GM12875 (cell line): ENCODE results near the gene TPRKB.

Experiments used
- H3K4me3 ChIP-seq: one replicate; pipeline ENCODE4 v1.5.1; 2011; ENCODE audit warnings: low read depth, low read length, control low read depth
- TF ChIP-seq, protein P1 (sequence below): IDR thresholded peaks from 2 replicates; pipeline ENCODE4 v1.5.1; 2011; ENCODE audit warnings: low read depth, mild to moderate bottlenecking, control low read depth, inconsistent platforms, low read length, moderate library complexity, borderline replicate concordance; ENCODE audit not compliant: insufficient read depth

Gene TPRKB

GRCh38 chr2:73717251-73717606 is 19.9 kb downstream of the TPRKB start:
- TF ChIP-seq, protein P1, sequence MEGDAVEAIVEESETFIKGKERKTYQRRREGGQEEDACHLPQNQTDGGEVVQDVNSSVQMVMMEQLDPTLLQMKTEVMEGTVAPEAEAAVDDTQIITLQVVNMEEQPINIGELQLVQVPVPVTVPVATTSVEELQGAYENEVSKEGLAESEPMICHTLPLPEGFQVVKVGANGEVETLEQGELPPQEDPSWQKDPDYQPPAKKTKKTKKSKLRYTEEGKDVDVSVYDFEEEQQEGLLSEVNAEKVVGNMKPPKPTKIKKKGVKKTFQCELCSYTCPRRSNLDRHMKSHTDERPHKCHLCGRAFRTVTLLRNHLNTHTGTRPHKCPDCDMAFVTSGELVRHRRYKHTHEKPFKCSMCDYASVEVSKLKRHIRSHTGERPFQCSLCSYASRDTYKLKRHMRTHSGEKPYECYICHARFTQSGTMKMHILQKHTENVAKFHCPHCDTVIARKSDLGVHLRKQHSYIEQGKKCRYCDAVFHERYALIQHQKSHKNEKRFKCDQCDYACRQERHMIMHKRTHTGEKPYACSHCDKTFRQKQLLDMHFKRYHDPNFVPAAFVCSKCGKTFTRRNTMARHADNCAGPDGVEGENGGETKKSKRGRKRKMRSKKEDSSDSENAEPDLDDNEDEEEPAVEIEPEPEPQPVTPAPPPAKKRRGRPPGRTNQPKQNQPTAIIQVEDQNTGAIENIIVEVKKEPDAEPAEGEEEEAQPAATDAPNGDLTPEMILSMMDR, result no peak
- no peak overlapping the region for H3K4me3 ChIP-seq

- H3K4me3 ChIP-seq, result no peak overlapping the region
- TF ChIP-seq, protein P1, result no peak
These were observed 20.4 kb downstream of the TPRKB start for GRCh38 chr2:73716543-73717250.

GRCh38 chr2:73714091-73714490 is 23.1 kb downstream of the TPRKB start:
- TF ChIP-seq, protein P1, result no peak

GRCh38 chr2:73708527-73708926 is 28.6 kb downstream of the TPRKB start:
- no peak overlapping the region for H3K4me3 ChIP-seq
- TF ChIP-seq, protein P1, result no peak

More at GRCh38 chr2:73714091-73714490, 23.1 kb downstream of the TPRKB start:
- no peak overlapping the region for H3K4me3 ChIP-seq

- no peak overlapping the region for H3K4me3 ChIP-seq
- TF ChIP-seq, protein P1, result no peak
These were observed 29.5 kb downstream of the TPRKB start for GRCh38 chr2:73707636-73708035.

DNA sequence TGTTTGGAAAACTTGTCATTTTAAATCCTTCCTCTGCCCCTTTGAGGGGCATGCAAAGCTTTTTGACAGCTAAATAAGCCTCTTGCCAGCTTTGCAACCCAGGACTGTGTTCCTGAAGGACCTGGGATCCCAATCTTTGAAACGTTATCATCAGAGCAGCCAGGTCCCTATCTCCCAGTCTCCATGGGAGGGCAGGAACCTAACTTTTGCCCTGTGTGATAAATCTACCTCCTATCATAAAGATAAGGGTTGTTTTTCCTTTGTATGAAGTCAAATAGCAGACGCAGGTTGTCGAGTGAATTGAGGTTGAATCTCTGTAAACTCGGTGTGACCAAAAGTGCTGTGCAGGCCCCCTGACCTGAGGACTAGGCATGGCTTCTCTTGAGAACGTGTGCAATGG is 30.1 kb downstream of the TPRKB start:
- TF ChIP-seq, protein P1, result no peak
- no peak overlapping the region for H3K4me3 ChIP-seq

DNA sequence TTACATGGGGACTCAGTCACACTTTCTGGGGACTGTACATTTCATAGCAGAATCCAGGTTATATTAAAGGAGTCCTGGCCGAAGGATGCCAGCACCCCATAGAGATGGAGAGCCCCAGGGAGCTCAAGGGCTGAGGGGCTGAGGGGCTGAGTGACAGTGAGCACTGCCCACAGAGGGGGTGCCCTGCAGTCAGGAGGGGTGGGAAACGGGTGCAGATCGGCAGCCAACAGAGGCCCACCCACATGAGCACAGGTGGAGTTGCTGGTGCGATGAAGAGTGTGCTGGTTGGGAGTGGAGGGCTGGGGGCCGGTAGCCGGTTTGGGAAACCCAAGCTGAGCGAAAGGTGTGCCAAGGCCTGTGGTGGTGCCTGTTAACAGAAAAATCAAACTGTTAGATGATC is 32.1 kb downstream of the TPRKB start:
- no peak overlapping the region for H3K4me3 ChIP-seq
- TF ChIP-seq, protein P1, result no peak
